Mesenchymal stem cell (in vitro differentiated cells and primary cell): ENCODE results near the gene GNPNAT1.
A peak's percentile ranks its signal among the peaks of the same experiment; 100 is the strongest.

Experiments
- DNase-seq: peaks from one replicate; pipeline ENCODE4 v3.0.0-alpha.2; 2013
- H2AFZ ChIP-seq: one replicate; pipeline ENCODE4 v1.6.1; 2013; ENCODE audit warnings: low read depth, mild to moderate bottlenecking, control low read depth, inconsistent platforms, low read length, moderate library complexity
- H2AK5ac ChIP-seq: 2 replicates; pipeline ENCODE4 v1.6.1; 2013; ENCODE audit warnings: low read length, moderate library complexity, mild to moderate bottlenecking, inconsistent platforms; ENCODE audit not compliant: severe bottlenecking
- H2BK120ac ChIP-seq: one replicate; pipeline ENCODE4 v1.6.1; 2013; ENCODE audit warnings: low read depth, mild to moderate bottlenecking, inconsistent platforms, low read length, moderate library complexity
- H2BK12ac ChIP-seq, 2 experiments: one replicate each; pipeline ENCODE4 v1.6.1; 2013; ENCODE audit warnings: inconsistent platforms in 2 of 2, low read length in 2 of 2, mild to moderate bottlenecking in 2 of 2, moderate library complexity in 2 of 2, control low read depth in 1 of 2
- H2BK15ac ChIP-seq: one replicate; pipeline ENCODE4 v1.6.1; 2013; ENCODE audit warnings: mild to moderate bottlenecking, low read depth, inconsistent platforms; ENCODE audit not compliant: poor library complexity, severe bottlenecking
- H2BK5ac ChIP-seq: 2 replicates; pipeline ENCODE4 v1.6.1; 2013; ENCODE audit warnings: low read depth, mild to moderate bottlenecking, low read length, control low read depth, inconsistent platforms; ENCODE audit not compliant: poor library complexity, severe bottlenecking
- H3K14ac ChIP-seq, 2 experiments: one replicate each; pipeline ENCODE4 v1.6.1; 2013; ENCODE audit warnings: inconsistent platforms in 2 of 2, low read length in 2 of 2, control low read depth in 1 of 2, mild to moderate bottlenecking in 1 of 2, moderate library complexity in 1 of 2
- H3K18ac ChIP-seq, 2 experiments: one replicate each; pipeline ENCODE4 v1.6.1; 2013; ENCODE audit warnings: inconsistent platforms in 2 of 2, low read length in 2 of 2, control low read depth in 1 of 2, low read depth in 1 of 2, mild to moderate bottlenecking in 1 of 2
- H3K23ac ChIP-seq, 2 experiments: one replicate each; pipeline ENCODE4 v1.6.1; 2013; ENCODE audit warnings: inconsistent platforms in 2 of 2, low read length in 2 of 2, mild to moderate bottlenecking in 2 of 2, moderate library complexity in 2 of 2, control low read depth in 1 of 2
- H3K27ac ChIP-seq: 2 replicates; pipeline ENCODE4 v1.5.1; 2013; ENCODE audit warnings: mild to moderate bottlenecking, moderate library complexity, low read length, control low read depth, inconsistent platforms; ENCODE audit not compliant: poor library complexity, severe bottlenecking
- H3K27me3 ChIP-seq, 2 experiments: 2 replicates each; pipeline versions ENCODE4 v1.6.1 to v1.7.0; 2013; ENCODE audit warnings: low read length in 2 of 2, mild to moderate bottlenecking in 2 of 2, moderate library complexity in 2 of 2, control low read depth in 1 of 2, inconsistent platforms in 1 of 2; ENCODE audit not compliant: control insufficient read depth in 1 of 2, insufficient read depth in 1 of 2
- H3K36me3 ChIP-seq, 2 experiments: 2 replicates each; pipeline versions ENCODE4 v1.6.1 to v1.7.0; 2013; ENCODE audit warnings: low read length in 2 of 2, control low read depth in 1 of 2, inconsistent platforms in 1 of 2, low read depth in 1 of 2, mild to moderate bottlenecking in 1 of 2; ENCODE audit not compliant: insufficient read depth in 2 of 2, control insufficient read depth in 1 of 2
- H3K4ac ChIP-seq, 2 experiments: one replicate each; pipeline ENCODE4 v1.6.1; 2013; ENCODE audit warnings: inconsistent platforms in 2 of 2, low read length in 2 of 2, mild to moderate bottlenecking in 2 of 2, moderate library complexity in 2 of 2, control low read depth in 1 of 2, low read depth in 1 of 2
- H3K4me1 ChIP-seq: 2 replicates; pipeline ENCODE4 v1.6.1; 2013; ENCODE audit warnings: low read depth, low read length, control low read depth; ENCODE audit not compliant: control insufficient read depth, insufficient read depth
- H3K4me2 ChIP-seq: 2 replicates; pipeline ENCODE4 v1.6.1; 2013; ENCODE audit warnings: low read length, mild to moderate bottlenecking, inconsistent platforms; ENCODE audit not compliant: poor library complexity, severe bottlenecking
- H3K4me3 ChIP-seq, 2 experiments: 2 replicates each; pipeline versions ENCODE4 v1.5.1 to v1.7.0; 2013; ENCODE audit warnings: low read length in 2 of 2, mild to moderate bottlenecking in 2 of 2, control low read depth in 1 of 2, low read depth in 1 of 2; ENCODE audit not compliant: insufficient read depth in 1 of 2
- H3K79me1 ChIP-seq: replicated peaks from 2 replicates; pipeline ENCODE4 v1.6.1; 2013; ENCODE audit warnings: mild to moderate bottlenecking, control low read depth, low read length, inconsistent platforms; ENCODE audit not compliant: poor library complexity, severe bottlenecking
- H3K9ac ChIP-seq: 2 replicates; pipeline ENCODE4 v1.7.0; 2013; ENCODE audit warnings: mild to moderate bottlenecking, low read length, moderate library complexity
- H3K9me3 ChIP-seq: 2 replicates; pipeline ENCODE4 v1.7.0; 2013; ENCODE audit warnings: mild to moderate bottlenecking, low read length; ENCODE audit not compliant: control insufficient read depth
- H4K8ac ChIP-seq: one replicate; pipeline ENCODE4 v1.6.1; 2013; ENCODE audit warnings: inconsistent platforms, mild to moderate bottlenecking, low read length, moderate library complexity
- H4K91ac ChIP-seq: one replicate; pipeline ENCODE4 v1.6.1; 2013; ENCODE audit warnings: mild to moderate bottlenecking, low read length, inconsistent platforms
- WGBS: methylation state at CpG from one replicate; pipeline ENCODE4 v1.1.7; 2013; ENCODE audit warnings: mixed read lengths; 5-methylcytosine and 5-hydroxymethylcytosine counted together

Gene GNPNAT1

GRCh38 chr14:52798826-52799225, 7.4 kb upstream of the GNPNAT1 start:
- no peak overlapping the region for H3K4ac ChIP-seq
- no peaks in the 10 kb centered on the region for H3K27me3 ChIP-seq

GRCh38 chr14:52797653-52798052, 6.2 kb upstream of the GNPNAT1 start:
- H3K9me3 ChIP-seq: no peaks in the 10 kb centered on the region
- H3K9ac ChIP-seq: no peak overlapping the region
- H3K18ac ChIP-seq: no peak overlapping the region
- no peak overlapping the region for H4K8ac ChIP-seq
- no peak overlapping the region for H3K23ac ChIP-seq
- H2BK15ac ChIP-seq: no peak overlapping the region
- no peaks in the 10 kb centered on the region for H3K27me3 ChIP-seq
- no peak overlapping the region for H2BK5ac ChIP-seq
- H2AK5ac ChIP-seq: no peak overlapping the region
- no peak overlapping the region for H2BK12ac ChIP-seq
- no peaks in the 10 kb centered on the region for H3K79me1 ChIP-seq
- H2AFZ ChIP-seq: no peak overlapping the region
- no peak overlapping the region for H4K91ac ChIP-seq
- H3K27ac ChIP-seq: no peak overlapping the region
- H3K14ac ChIP-seq: no peak overlapping the region
- H3K4me3 ChIP-seq: no peak overlapping the region
- no peaks in the 10 kb centered on the region for H3K4me1 ChIP-seq
- no peak overlapping the region for H3K4ac ChIP-seq
- 79% methylated on average over 2 of the region's 3 CpGs for WGBS
- no peaks in the 10 kb centered on the region for H3K36me3 ChIP-seq
- no peak overlapping the region for H2BK120ac ChIP-seq
- H3K4me2 ChIP-seq: no peak overlapping the region
- DNase-seq: no peak

More at GRCh38 chr14:52798826-52799225, 7.4 kb upstream of the GNPNAT1 start:
- Histone ChIP-seq H3K18ac (no peak overlapping the region), H3K9me3 (no peaks in the 10 kb centered on the region), H3K4me1 (no peaks in the 10 kb centered on the region), H2BK15ac (no peak overlapping the region), H2BK12ac (no peak overlapping the region), H2BK120ac (no peak overlapping the region), H3K9ac (no peak overlapping the region), H3K79me1 (no peaks in the 10 kb centered on the region), H3K4me2 (no peak overlapping the region), H3K14ac (no peak overlapping the region), H4K8ac (no peak overlapping the region), H2AFZ (no peak overlapping the region), H4K91ac (no peak overlapping the region), H3K36me3 (no peaks in the 10 kb centered on the region), H3K4me3 (no peak overlapping the region), H2BK5ac (no peak overlapping the region), H3K27ac (no peak overlapping the region), H3K23ac (no peak overlapping the region), H2AK5ac (no peak overlapping the region)
- no peak for DNase-seq
- WGBS: over 99% methylated on average over 10 of the region's 15 CpGs

- peaks cover 4% of the 10 kb centered on the region for H3K4me1 ChIP-seq
- 95% methylated on average over 1 of the region's 2 CpGs for WGBS
- H4K91ac ChIP-seq: no peak overlapping the region
- no peak overlapping the region for H3K4me2 ChIP-seq
- no peak overlapping the region for H3K9ac ChIP-seq
- H2AK5ac ChIP-seq: no peak overlapping the region
- no peak overlapping the region for H2AFZ ChIP-seq
- H3K27ac ChIP-seq: no peak overlapping the region
- H3K27me3 ChIP-seq: no peaks in the 10 kb centered on the region
- H3K18ac ChIP-seq: no peak overlapping the region
- H3K79me1 ChIP-seq: peaks cover 2% of the 10 kb centered on the region
- no peak overlapping the region for H2BK15ac ChIP-seq
- no peak overlapping the region for H3K4ac ChIP-seq
- H3K14ac ChIP-seq: no peak overlapping the region
- H2BK120ac ChIP-seq: no peak overlapping the region
- no peak overlapping the region for H2BK12ac ChIP-seq
- H4K8ac ChIP-seq: no peak overlapping the region
- H2BK5ac ChIP-seq: no peak overlapping the region
- no peaks in the 10 kb centered on the region for H3K36me3 ChIP-seq
- H3K23ac ChIP-seq: no peak overlapping the region
- DNase-seq: peak; percentile 18
- H3K4me3 ChIP-seq: no peak overlapping the region
- no peaks in the 10 kb centered on the region for H3K9me3 ChIP-seq
These were observed 1.7 kb upstream of the GNPNAT1 start for GRCh38 chr14:52793061-52793460.

- Histone ChIP-seq H3K9ac (peak overlapping the region; percentile 85), H4K91ac (peak overlapping the region; percentile 35), H3K14ac (no peak overlapping the region), H2BK12ac (no peak overlapping the region), H2AFZ (no peak overlapping the region), H3K4me3 (peak overlapping the region; percentile 26 to 75), H2AK5ac (peak overlapping the region; percentile 23), H3K27ac (peak overlapping the region; percentile 81), H4K8ac (peak overlapping the region; percentile 74), H2BK5ac (no peak overlapping the region), H3K18ac (peak overlapping the region in 1 of 2 experiments; percentile 22), H3K79me1 (peaks cover 2% of the 10 kb centered on the region), H3K4me2 (peak overlapping the region; percentile 44), H3K23ac (no peak overlapping the region), H3K27me3 (no peaks in the 10 kb centered on the region), H3K4me1 (peaks cover 4% of the 10 kb centered on the region), H3K9me3 (no peaks in the 10 kb centered on the region), H3K4ac (peak overlapping the region in 1 of 2 experiments; percentile 73), H3K36me3 (no peaks in the 10 kb centered on the region), H2BK15ac (no peak overlapping the region), H2BK120ac (no peak overlapping the region)
- 60% methylated on average over 7 of the region's 7 CpGs for WGBS
- no peak for DNase-seq
These were observed 649 bp upstream of the GNPNAT1 start for GRCh38 chr14:52792097-52792415.
